Mesendoderm (in vitro differentiated cells): ENCODE measurements around the gene SLC6A20.

Experiments
- DNase-seq: peaks from one replicate; pipeline ENCODE4 v3.0.0; 2013
- H2AK5ac ChIP-seq: 2 replicates; pipeline ENCODE4 v1.6.1; 2013; ENCODE audit warnings: low read length, inconsistent platforms
- H2BK120ac ChIP-seq: 2 replicates; pipeline ENCODE4 v1.6.1; 2013; ENCODE audit warnings: low read depth, mild to moderate bottlenecking, low read length, moderate library complexity, mixed read lengths
- H2BK15ac ChIP-seq: replicated peaks from 2 replicates; pipeline ENCODE4 v1.6.1; 2013; ENCODE audit warnings: low read depth, mild to moderate bottlenecking, moderate library complexity
- H2BK5ac ChIP-seq: 2 replicates; pipeline ENCODE4 v1.6.1; 2013; ENCODE audit warnings: low read length, inconsistent platforms
- H3K18ac ChIP-seq: 2 replicates; pipeline ENCODE4 v1.6.1; 2013; ENCODE audit warnings: mild to moderate bottlenecking, low read length, mixed read lengths
- H3K23ac ChIP-seq: one replicate; pipeline ENCODE4 v1.6.1; 2013; ENCODE audit warnings: low read length
- H3K27ac ChIP-seq: 2 replicates; pipeline ENCODE4 v1.5.1; 2013; ENCODE audit warnings: low read depth, mild to moderate bottlenecking, inconsistent platforms, low read length, moderate library complexity
- H3K27me3 ChIP-seq: 2 replicates; pipeline ENCODE4 v1.6.1; 2013; ENCODE audit warnings: low read length, control low read depth, mild to moderate bottlenecking, inconsistent platforms; ENCODE audit not compliant: insufficient read depth, poor library complexity
- H3K36me3 ChIP-seq: 2 replicates; pipeline ENCODE4 v1.6.1; 2013; ENCODE audit warnings: low read length, inconsistent platforms; ENCODE audit not compliant: control insufficient read depth, insufficient read depth
- H3K4ac ChIP-seq: one replicate; pipeline ENCODE4 v1.6.1; 2013; ENCODE audit warnings: low read depth, mild to moderate bottlenecking, low read length, moderate library complexity
- H3K4me1 ChIP-seq: 2 replicates; pipeline ENCODE4 v1.6.1; 2013; ENCODE audit warnings: low read depth, low read length, inconsistent platforms; ENCODE audit not compliant: control insufficient read depth
- H3K4me2 ChIP-seq: 2 replicates; pipeline ENCODE4 v1.6.1; 2013; ENCODE audit warnings: low read length
- H3K4me3 ChIP-seq: 2 replicates; pipeline ENCODE4 v1.5.1; 2013; ENCODE audit warnings: mild to moderate bottlenecking, low read length
- H3K56ac ChIP-seq: one replicate; pipeline ENCODE4 v1.6.1; 2013; ENCODE audit warnings: low read length
- H3K79me1 ChIP-seq: 2 replicates; pipeline ENCODE4 v1.6.1; 2013; ENCODE audit warnings: low read length, inconsistent platforms
- H3K79me2 ChIP-seq: 2 replicates; pipeline ENCODE4 v1.6.1; 2013; ENCODE audit warnings: mild to moderate bottlenecking, low read length; ENCODE audit not compliant: control insufficient read depth, insufficient read depth
- H3K9ac ChIP-seq: 2 replicates; pipeline ENCODE4 v1.6.1; 2013; ENCODE audit warnings: low read length, inconsistent platforms
- H4K5ac ChIP-seq: one replicate; pipeline ENCODE4 v1.6.1; 2013; ENCODE audit warnings: low read length
- H4K8ac ChIP-seq: one replicate; pipeline ENCODE4 v1.6.1; 2013; ENCODE audit warnings: low read depth, mild to moderate bottlenecking, control low read depth, low read length, moderate library complexity
- WGBS: extraction: QIAGEN DNeasy Blood & Tissue Kit; methylation state at CpG from one replicate; pipeline ENCODE4 v1.1.7; 2013; ENCODE audit warnings: low lambda C conversion rate, missing lambda C conversion rate; ENCODE audit not compliant: insufficient coverage; ENCODE audit errors: extremely low coverage; 5-methylcytosine and 5-hydroxymethylcytosine counted together

Gene SLC6A20

DNA sequence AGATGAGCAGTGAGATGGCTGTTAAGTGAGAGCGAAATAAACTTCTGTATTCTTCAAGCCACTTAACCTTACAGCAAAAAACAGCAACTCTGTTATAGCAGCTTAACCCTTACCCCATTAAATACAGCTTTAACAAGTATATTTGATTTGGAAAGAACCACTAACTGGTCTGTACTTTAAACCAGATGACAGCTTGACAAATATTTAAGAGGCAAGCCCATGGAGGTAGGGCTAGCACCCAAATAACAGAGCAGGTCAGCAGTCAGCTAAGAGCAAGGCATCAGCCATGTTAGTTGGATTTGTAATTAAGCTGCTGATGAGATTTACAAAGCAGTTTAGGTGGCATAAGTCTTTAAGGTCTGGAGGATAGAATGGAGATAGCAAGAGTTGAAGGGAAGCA is 42.1 kb upstream of the SLC6A20 start:
- Histone ChIP-seq H3K56ac (no peak overlapping the region), H3K4ac (no peak overlapping the region), H3K18ac (no peak overlapping the region), H3K36me3 (no peaks in the 10 kb centered on the region), H4K5ac (no peak overlapping the region), H2BK120ac (no peak overlapping the region), H4K8ac (no peak overlapping the region), H3K9ac (no peak overlapping the region), H2AK5ac (no peak overlapping the region), H3K27me3 (no peaks in the 10 kb centered on the region), H3K4me3 (no peak overlapping the region), H3K79me1 (no peaks in the 10 kb centered on the region), H3K23ac (no peak overlapping the region), H2BK5ac (no peak overlapping the region), H3K27ac (no peak overlapping the region), H3K4me1 (no peaks in the 10 kb centered on the region), H2BK15ac (no peak overlapping the region), H3K79me2 (no peaks in the 10 kb centered on the region), H3K4me2 (no peak overlapping the region)
- DNase-seq, result no peak
- no CpG with 5 or more reads among the region's 1 CpG for WGBS

DNA sequence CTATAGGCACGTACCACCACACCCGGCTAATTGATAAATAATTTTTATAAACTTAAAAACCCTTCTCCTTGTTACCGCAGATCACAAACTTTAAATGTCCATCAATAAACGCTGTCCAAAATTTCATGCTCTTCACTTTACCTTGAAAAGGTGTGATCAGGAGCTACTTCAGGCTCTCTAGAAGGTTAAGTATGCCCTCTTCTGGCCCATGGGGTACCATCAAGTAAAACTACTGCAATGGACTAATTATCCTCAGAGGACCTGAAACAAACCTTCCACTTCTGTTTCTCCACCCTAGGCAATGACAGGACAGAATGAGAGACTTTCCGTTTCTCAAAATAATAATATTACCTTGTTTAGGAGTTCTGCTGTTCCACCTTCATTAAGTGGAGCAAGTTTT is 36.4 kb upstream of the SLC6A20 start:
- no peak overlapping the region for H2BK15ac ChIP-seq
- H3K23ac ChIP-seq, result no peak overlapping the region
- no peaks in the 10 kb centered on the region for H3K79me2 ChIP-seq
- H3K36me3 ChIP-seq, result no peaks in the 10 kb centered on the region
- no peak overlapping the region for H3K27ac ChIP-seq
- 100% methylated on average over 3 of the region's 5 CpGs for WGBS
- H3K27me3 ChIP-seq, result no peaks in the 10 kb centered on the region
- H2AK5ac ChIP-seq, result no peak overlapping the region
- no peak overlapping the region for H3K4ac ChIP-seq
- no peak overlapping the region for H2BK5ac ChIP-seq
- no peak overlapping the region for H3K4me2 ChIP-seq
- H3K4me1 ChIP-seq, result no peaks in the 10 kb centered on the region
- no peak overlapping the region for H4K5ac ChIP-seq
- no peak overlapping the region for H3K9ac ChIP-seq
- H4K8ac ChIP-seq, result no peak overlapping the region
- H3K4me3 ChIP-seq, result no peak overlapping the region
- H3K56ac ChIP-seq, result no peak overlapping the region
- peak; percentile 40 for DNase-seq
- H3K18ac ChIP-seq, result no peak overlapping the region
- no peak overlapping the region for H2BK120ac ChIP-seq
- no peaks in the 10 kb centered on the region for H3K79me1 ChIP-seq

DNA sequence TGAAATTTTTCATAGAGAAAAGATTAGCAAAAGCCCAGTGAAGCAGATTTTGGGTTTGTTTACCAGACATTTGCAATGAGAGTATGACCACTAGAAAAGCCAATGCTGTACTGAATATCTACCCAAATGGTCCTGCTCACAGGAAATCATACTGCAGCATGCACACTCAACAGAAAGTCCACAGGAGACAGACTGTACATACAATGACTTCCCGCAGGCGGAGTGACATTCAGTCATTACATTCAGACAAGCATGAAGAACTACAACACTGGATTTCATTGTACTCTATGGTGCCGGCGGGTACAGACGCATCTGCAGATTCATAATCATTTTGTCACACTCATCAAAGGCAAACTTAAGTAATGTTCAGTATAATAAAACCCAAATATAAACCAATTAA is 33.8 kb upstream of the SLC6A20 start:
- Histone ChIP-seq H4K8ac (no peak overlapping the region), H3K79me2 (no peaks in the 10 kb centered on the region), H4K5ac (no peak overlapping the region), H3K23ac (no peak overlapping the region), H3K4me2 (no peak overlapping the region), H3K4ac (no peak overlapping the region), H3K27ac (no peak overlapping the region), H3K79me1 (no peaks in the 10 kb centered on the region), H3K36me3 (no peaks in the 10 kb centered on the region), H3K27me3 (no peaks in the 10 kb centered on the region), H3K4me1 (no peaks in the 10 kb centered on the region), H3K4me3 (no peak overlapping the region), H2BK15ac (no peak overlapping the region), H2BK5ac (no peak overlapping the region), H2BK120ac (no peak overlapping the region), H3K9ac (no peak overlapping the region), H3K56ac (no peak overlapping the region), H2AK5ac (no peak overlapping the region), H3K18ac (no peak overlapping the region)
- WGBS, result no CpG with 5 or more reads among the region's 5 CpGs
- DNase-seq, result no peak

DNA sequence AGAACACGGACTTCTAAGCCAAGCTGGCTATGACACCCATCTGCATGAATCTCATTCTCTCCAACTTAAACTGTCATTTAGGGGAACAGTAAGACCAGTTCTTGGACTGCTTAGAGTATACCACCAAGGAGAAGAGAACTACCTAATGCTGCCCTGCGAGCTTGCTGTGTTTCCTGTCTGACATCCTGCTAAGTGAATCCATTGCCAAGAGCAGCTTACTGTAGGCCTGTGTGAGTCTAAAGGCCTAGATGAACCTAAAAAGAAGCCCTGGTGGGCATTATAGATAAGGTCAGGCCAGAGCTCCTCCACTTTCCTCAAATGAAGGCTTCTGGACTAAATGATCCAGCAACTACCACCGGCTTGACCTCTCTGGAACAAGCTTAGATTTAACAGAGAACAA is 30.6 kb upstream of the SLC6A20 start:
- H2AK5ac ChIP-seq, result no peak overlapping the region
- H3K4me3 ChIP-seq, result no peak overlapping the region
- H2BK120ac ChIP-seq, result no peak overlapping the region
- no peak overlapping the region for H4K5ac ChIP-seq
- H3K79me2 ChIP-seq, result no peaks in the 10 kb centered on the region
- no peaks in the 10 kb centered on the region for H3K27me3 ChIP-seq
- no peak overlapping the region for H2BK15ac ChIP-seq
- H3K23ac ChIP-seq, result no peak overlapping the region
- no peaks in the 10 kb centered on the region for H3K36me3 ChIP-seq
- peak; percentile 3 for DNase-seq
- no peak overlapping the region for H3K9ac ChIP-seq
- WGBS, result no CpG with 5 or more reads among the region's 3 CpGs
- H3K4ac ChIP-seq, result no peak overlapping the region
- H3K79me1 ChIP-seq, result no peaks in the 10 kb centered on the region
- H3K56ac ChIP-seq, result no peak overlapping the region
- H3K4me1 ChIP-seq, result no peaks in the 10 kb centered on the region
- no peak overlapping the region for H3K27ac ChIP-seq
- no peak overlapping the region for H3K18ac ChIP-seq
- H2BK5ac ChIP-seq, result no peak overlapping the region
- H4K8ac ChIP-seq, result no peak overlapping the region
- H3K4me2 ChIP-seq, result no peak overlapping the region

DNA sequence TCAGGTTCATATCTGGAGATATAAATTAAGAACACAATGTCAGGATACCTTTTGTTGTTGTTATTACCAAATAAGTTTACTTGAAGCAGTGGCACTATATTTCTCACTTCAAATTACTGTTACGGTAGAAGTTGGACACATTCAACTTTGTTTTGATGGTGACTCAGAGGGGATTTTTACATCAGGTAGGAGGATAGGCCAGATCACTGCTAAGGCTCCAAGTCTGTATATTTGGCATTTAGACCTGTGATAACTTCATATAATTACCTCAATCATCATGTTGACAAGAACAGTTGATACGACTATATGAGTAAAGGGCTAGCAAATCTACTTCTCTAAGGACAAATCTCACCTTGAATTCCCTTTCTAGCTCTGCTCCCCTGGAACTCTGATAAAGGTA is 30.0 kb upstream of the SLC6A20 start:
- H3K4me3 ChIP-seq, result no peak overlapping the region
- H2BK15ac ChIP-seq, result no peak overlapping the region
- no peak overlapping the region for H3K27ac ChIP-seq
- DNase-seq, result no peak
- H3K9ac ChIP-seq, result no peak overlapping the region
- no peak overlapping the region for H3K23ac ChIP-seq
- no peak overlapping the region for H3K4me2 ChIP-seq
- H4K8ac ChIP-seq, result no peak overlapping the region
- H3K4me1 ChIP-seq, result no peaks in the 10 kb centered on the region
- no peak overlapping the region for H2BK120ac ChIP-seq
- no peak overlapping the region for H3K56ac ChIP-seq
- no peaks in the 10 kb centered on the region for H3K27me3 ChIP-seq
- no peak overlapping the region for H3K18ac ChIP-seq
- H3K79me2 ChIP-seq, result no peaks in the 10 kb centered on the region
- H3K79me1 ChIP-seq, result no peaks in the 10 kb centered on the region
- H3K36me3 ChIP-seq, result no peaks in the 10 kb centered on the region
- H2AK5ac ChIP-seq, result no peak overlapping the region
- H4K5ac ChIP-seq, result no peak overlapping the region
- H3K4ac ChIP-seq, result no peak overlapping the region
- no CpG with 5 or more reads among the region's 2 CpGs for WGBS
- H2BK5ac ChIP-seq, result no peak overlapping the region

DNA sequence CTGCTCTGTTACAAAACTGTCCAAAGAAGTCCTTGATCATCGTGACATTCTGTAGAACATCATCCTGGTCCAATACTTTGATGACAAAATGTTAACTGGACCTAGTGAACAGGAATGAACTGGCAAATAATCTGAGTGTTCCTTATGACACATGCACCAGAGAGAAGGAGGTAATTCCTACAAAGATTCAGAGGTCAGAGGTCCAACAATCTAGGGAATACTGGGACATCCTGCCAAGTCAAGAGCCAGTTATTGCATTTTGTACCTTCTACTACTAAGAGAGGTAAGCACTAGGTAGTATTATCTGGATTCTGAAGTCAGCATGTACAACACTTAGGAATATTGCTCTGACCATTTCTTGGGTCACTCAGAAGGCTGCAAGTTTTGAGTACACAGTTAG is 24.8 kb upstream of the SLC6A20 start:
- no peak for DNase-seq
- Histone ChIP-seq H3K23ac (no peak overlapping the region), H3K18ac (no peak overlapping the region), H3K79me1 (no peaks in the 10 kb centered on the region), H3K79me2 (no peaks in the 10 kb centered on the region), H4K8ac (no peak overlapping the region), H3K4me1 (no peaks in the 10 kb centered on the region), H3K4me3 (no peak overlapping the region), H3K4ac (no peak overlapping the region), H2AK5ac (no peak overlapping the region), H3K27ac (no peak overlapping the region), H2BK15ac (no peak overlapping the region), H2BK120ac (no peak overlapping the region), H4K5ac (no peak overlapping the region), H3K4me2 (no peak overlapping the region), H2BK5ac (no peak overlapping the region), H3K27me3 (no peaks in the 10 kb centered on the region), H3K56ac (no peak overlapping the region), H3K9ac (no peak overlapping the region), H3K36me3 (no peaks in the 10 kb centered on the region)
- WGBS, result no CpG with 5 or more reads among the region's 1 CpG
